ENCODE measurements around the gene SLC20A1. TPM values are rescaled to one million over a fixed set of nuclear protein-coding genes. Genes with fewer than 3 reads are reported as not detected.
A peak's percentile ranks its signal among the peaks of the same experiment; 100 is the strongest.

The SLC20A1 gene
- total and polyA plus RNA-seq, 11 donors = 5.6 to 51.7 (median 12.0) TPM

DNA sequence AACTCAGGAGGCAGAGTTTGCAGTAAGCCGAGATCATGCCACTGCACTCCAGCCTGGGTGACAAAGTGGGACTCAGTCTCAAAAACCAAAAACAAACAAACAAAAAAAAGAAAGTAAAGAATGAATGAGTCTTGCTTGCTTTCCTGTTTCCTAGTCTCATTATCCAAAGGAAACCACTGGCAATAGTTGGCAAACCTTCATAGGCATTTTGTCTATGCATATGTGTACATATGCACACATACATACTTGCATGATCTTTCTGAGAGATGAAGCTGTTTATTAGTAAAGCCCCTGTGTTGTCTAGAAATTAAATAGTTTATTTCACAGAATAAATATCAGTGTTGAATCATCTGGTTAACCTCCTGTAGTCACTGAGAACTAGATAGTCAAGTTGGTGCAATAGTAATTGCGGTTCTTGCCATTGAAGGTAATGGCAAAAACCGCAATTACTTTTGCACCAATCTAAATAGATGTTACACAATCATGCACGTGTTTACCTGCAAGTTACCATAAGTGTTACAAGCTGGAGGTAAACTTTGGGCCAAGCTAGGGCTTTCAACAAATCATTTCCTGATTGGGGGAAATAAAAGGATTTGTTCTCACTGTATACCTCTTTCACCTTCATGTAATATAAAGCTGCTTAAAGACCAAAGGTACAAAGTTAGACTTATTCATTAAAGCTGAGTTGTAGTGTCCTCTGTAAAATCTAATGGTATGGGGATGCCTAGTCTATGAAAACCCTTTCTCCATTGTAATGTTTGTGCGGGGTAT lies 24.7 kb downstream of the SLC20A1 start:
- no peak for ATAC-seq
- Histone ChIP-seq H3K4me1 (peaks cover 0 to 22% (median 0%) of the 10 kb centered on the region in 12 donors), H3K27me3 (no peaks in the 10 kb centered on the region), H3K36me3 (peaks cover 0 to 3% (median 0%) of the 10 kb centered on the region in 9 donors), H3K9me3 (no peaks in the 10 kb centered on the region), H3K27ac (no peak overlapping the region), H3K4me3 (no peak overlapping the region)
- TF ChIP-seq, protein P1, sequence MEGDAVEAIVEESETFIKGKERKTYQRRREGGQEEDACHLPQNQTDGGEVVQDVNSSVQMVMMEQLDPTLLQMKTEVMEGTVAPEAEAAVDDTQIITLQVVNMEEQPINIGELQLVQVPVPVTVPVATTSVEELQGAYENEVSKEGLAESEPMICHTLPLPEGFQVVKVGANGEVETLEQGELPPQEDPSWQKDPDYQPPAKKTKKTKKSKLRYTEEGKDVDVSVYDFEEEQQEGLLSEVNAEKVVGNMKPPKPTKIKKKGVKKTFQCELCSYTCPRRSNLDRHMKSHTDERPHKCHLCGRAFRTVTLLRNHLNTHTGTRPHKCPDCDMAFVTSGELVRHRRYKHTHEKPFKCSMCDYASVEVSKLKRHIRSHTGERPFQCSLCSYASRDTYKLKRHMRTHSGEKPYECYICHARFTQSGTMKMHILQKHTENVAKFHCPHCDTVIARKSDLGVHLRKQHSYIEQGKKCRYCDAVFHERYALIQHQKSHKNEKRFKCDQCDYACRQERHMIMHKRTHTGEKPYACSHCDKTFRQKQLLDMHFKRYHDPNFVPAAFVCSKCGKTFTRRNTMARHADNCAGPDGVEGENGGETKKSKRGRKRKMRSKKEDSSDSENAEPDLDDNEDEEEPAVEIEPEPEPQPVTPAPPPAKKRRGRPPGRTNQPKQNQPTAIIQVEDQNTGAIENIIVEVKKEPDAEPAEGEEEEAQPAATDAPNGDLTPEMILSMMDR (IDR thresholded peaks at IDR 0.05) = no peak
- no peak for TF ChIP-seq POLR2A (IDR thresholded peaks at IDR 0.05)
- intact Hi-C loops (cut with DNase I) = no loop called here
- no peak for DNase-seq
- WGBS, 4 donors = 85 to 89% (median 88%) methylated on average over 5 of the region's 5 CpGs

DNA sequence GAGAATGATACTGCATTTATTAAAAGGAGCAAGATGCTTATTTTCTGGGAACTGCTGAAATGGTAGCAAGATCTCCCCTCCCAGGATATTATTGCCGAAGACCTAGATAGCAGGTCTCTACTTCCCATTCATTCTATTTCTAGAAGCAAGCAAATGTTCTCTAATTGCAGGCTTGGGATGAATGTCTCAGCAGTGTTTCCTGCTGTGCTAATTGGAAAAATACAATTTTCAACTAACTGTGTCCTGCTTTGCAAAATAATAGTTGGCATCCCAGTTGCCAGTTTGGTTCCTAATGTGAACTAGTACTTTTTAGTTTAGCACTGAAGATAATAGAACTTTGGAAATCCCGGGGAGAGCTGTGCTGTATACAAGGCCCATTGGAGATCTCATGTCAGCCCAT lies 26.1 kb downstream of the SLC20A1 start:
- H3K27ac ChIP-seq = no peak overlapping the region
- no peak overlapping the region for H3K4me3 ChIP-seq
- no peak for TF ChIP-seq POLR2A (IDR thresholded peaks at IDR 0.05)
- TF ChIP-seq, protein P1 (IDR thresholded peaks at IDR 0.05) = no peak
- no peaks in the 10 kb centered on the region for H3K9me3 ChIP-seq
- H3K27me3 ChIP-seq = no peaks in the 10 kb centered on the region
- 70 to 79% (median 77%) methylated on average over 2 of the region's 2 CpGs for WGBS, 4 donors
- H3K4me1 ChIP-seq = peaks cover 0 to 22% (median 0%) of the 10 kb centered on the region in 12 donors
- H3K36me3 ChIP-seq = no peaks in the 10 kb centered on the region
- DNase-seq (no peak), ATAC-seq (no peak)
- intact Hi-C loops (cut with DNase I) = no loop called here

DNA sequence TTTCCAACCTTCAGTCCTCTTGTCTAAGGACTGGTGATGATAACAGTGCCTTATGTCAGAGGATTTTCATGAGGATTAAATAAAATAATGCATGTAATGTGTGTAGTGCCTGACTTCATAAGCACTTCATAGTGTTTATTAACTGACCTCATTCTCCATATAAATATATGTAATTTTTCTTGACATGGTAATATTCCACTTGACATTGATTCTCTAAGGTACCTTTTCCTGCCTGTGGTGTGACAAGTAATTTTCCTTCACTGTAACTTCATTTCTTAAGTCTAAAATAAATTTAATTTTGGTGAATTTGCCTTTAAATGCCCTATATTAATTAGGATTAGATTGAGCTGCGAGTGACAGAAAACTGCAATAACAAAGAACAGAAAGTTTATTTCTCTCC lies 27.3 kb downstream of the SLC20A1 start:
- Histone ChIP-seq H3K27me3 (no peaks in the 10 kb centered on the region), H3K4me1 (peaks cover 0 to 22% (median 0%) of the 10 kb centered on the region in 12 donors), H3K4me3 (no peak overlapping the region), H3K36me3 (no peaks in the 10 kb centered on the region), H3K27ac (no peak overlapping the region), H3K9me3 (no peaks in the 10 kb centered on the region)
- no peak for ATAC-seq
- no peak for TF ChIP-seq POLR2A (IDR thresholded peaks at IDR 0.05)
- TF ChIP-seq, protein P1 (IDR thresholded peaks at IDR 0.05) = no peak
- DNase-seq = no peak
- intact Hi-C loops (cut with DNase I) = no loop called here
- WGBS, 4 donors = 92 to 100% (median 96%) methylated on average over 1 of the region's 1 CpG

DNA sequence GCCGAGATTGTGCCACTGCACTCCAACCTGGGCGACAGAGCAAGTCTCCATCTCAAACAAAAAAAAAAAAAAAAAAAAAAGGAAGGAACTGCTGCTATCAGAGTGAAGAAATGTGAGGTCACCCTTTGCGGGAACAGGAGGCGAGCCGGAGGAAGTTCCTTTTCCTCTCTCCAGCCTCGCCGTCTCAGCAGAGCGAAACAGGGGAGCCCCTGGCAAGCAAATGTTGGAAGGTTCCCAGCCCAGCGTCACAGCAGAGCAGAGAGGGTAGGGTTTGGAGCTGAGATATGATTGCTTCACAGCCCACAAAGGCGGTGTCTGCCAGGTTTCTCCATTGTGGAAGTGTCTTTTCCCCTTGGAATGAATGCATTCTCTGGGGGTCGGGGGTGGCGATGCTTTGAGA lies 28.5 kb downstream of the SLC20A1 start:
- peak; percentile 76 to 86 (median 79) for DNase-seq
- peak; percentile 71 to 98 (median 92) for ATAC-seq
- peaks cover 0 to 23% (median 0%) of the 10 kb centered on the region in 12 donors for H3K4me1 ChIP-seq
- H3K36me3 ChIP-seq = no peaks in the 10 kb centered on the region
- H3K4me3 ChIP-seq = peak overlapping the region in 1 of 12 donors; percentile 19
- H3K27ac ChIP-seq = peak overlapping the region in 3 of 12 donors; percentile 2 to 65 (median 11)
- no peak for TF ChIP-seq POLR2A (IDR thresholded peaks at IDR 0.05)
- TF ChIP-seq, protein P1 (IDR thresholded peaks at IDR 0.05) = no peak
- WGBS, 4 donors = 37 to 45% (median 42%) methylated on average over 12 of the region's 12 CpGs
- intact Hi-C loops (cut with DNase I) = no loop called here
- no peaks in the 10 kb centered on the region for H3K9me3 ChIP-seq
- no peaks in the 10 kb centered on the region for H3K27me3 ChIP-seq

Data from heart left ventricle (tissue), 16 donors.